Skeletal muscle satellite cell (primary cell): ENCODE data around the gene ASH1L.
"Not testable (repeated sequence)": the region's sequence is repeated elsewhere in the genome, so short reads cannot be mapped to it uniquely, and the experiment has no call there.

Experiments
- H3K27me3 ChIP-seq: 2 replicates; pipeline ENCODE4 v1.7.0; 2013; ENCODE audit warnings: low read length; ENCODE audit not compliant: control insufficient read depth, insufficient read depth
- H3K36me3 ChIP-seq: 2 replicates; pipeline ENCODE4 v1.7.0; 2013; ENCODE audit warnings: mild to moderate bottlenecking, control low read depth, low read length; ENCODE audit not compliant: insufficient read depth
- H3K4me1 ChIP-seq: 2 replicates; pipeline ENCODE4 v1.7.0; 2013; ENCODE audit warnings: low read length; ENCODE audit not compliant: control insufficient read depth, insufficient read depth
- H3K4me2 ChIP-seq: 2 replicates; pipeline ENCODE4 v1.7.0; 2013; ENCODE audit warnings: mild to moderate bottlenecking, low read length
- H3K4me3 ChIP-seq: 2 replicates; pipeline ENCODE4 v1.7.0; 2013; ENCODE audit warnings: low read length
- H3K9ac ChIP-seq: 2 replicates; pipeline ENCODE4 v1.7.0; 2013; ENCODE audit warnings: mild to moderate bottlenecking, low read depth, low read length, moderate library complexity
- H3K9me3 ChIP-seq: replicated peaks from 2 replicates; pipeline ENCODE4 v1.7.0; 2013; ENCODE audit warnings: mild to moderate bottlenecking, control low read depth, low read length

ASH1L gene

GRCh38 chr1:155590516-155591247 is 28.1 kb upstream of the ASH1L start:
- H3K9me3 ChIP-seq, H3K9ac ChIP-seq, H3K4me3 ChIP-seq, H3K4me1 ChIP-seq, H3K4me2 ChIP-seq, H3K36me3 ChIP-seq, H3K27me3 ChIP-seq: not testable (repeated sequence)

DNA sequence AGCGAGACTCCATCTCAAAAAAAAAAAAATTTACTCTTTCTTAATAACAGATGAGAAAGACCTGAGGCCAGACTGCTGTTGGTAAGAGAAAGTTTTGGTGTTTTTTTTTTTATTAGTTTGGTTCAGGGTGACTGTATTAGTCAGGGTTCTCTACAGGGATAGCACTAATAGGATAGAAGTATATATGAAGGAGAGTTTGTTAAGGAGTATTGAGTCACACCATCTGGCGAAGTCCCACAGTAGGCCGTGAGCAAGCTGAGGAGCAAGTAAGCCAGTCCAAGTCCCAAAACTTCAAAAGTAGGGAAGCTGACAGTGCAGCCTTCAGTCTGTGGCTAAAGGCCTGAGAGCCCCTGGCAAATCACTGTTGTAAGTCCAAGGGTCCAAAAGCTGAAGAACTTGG is 26.7 kb upstream of the ASH1L start:
- H3K4me3 ChIP-seq, H3K27me3 ChIP-seq, H3K4me2 ChIP-seq, H3K9ac ChIP-seq, H3K36me3 ChIP-seq, H3K9me3 ChIP-seq, H3K4me1 ChIP-seq: not testable (repeated sequence)

GRCh38 chr1:155583846-155584245 is 21.2 kb upstream of the ASH1L start:
- not testable (repeated sequence) for H3K4me1 ChIP-seq, H3K27me3 ChIP-seq, H3K9ac ChIP-seq, H3K4me2 ChIP-seq, H3K4me3 ChIP-seq, H3K36me3 ChIP-seq, H3K9me3 ChIP-seq

GRCh38 chr1:155575608-155576007 is 13.0 kb upstream of the ASH1L start:
- not testable (repeated sequence) for H3K4me1 ChIP-seq, H3K27me3 ChIP-seq, H3K9ac ChIP-seq, H3K9me3 ChIP-seq, H3K4me2 ChIP-seq, H3K4me3 ChIP-seq, H3K36me3 ChIP-seq

DNA sequence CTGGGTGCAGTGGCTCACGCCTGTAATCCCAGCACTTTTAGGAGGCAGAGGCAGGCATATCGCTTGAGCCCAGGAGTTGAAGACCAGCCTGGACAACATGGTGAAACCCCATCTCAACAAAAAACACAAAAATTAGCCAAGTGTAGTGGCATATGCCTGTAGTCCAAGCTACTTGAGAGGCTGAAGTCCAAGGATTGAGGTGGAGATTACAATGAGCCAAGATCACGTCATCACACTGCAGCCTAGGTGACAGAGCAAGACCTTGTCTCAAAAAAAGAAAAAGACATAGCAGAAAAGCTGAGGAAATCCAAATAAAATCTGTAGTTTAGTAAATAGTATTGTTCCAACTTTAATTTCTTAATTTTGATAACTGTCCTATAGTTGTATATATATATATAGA is 11.5 kb upstream of the ASH1L start:
- Histone ChIP-seq H3K4me1 (peaks cover 9% of the 10 kb centered on the region), H3K4me2 (no peak overlapping the region), H3K9me3 (no peaks in the 10 kb centered on the region), H3K4me3 (no peak overlapping the region), H3K27me3 (no peaks in the 10 kb centered on the region), H3K9ac (no peak overlapping the region), H3K36me3 (peaks cover 12% of the 10 kb centered on the region)

DNA sequence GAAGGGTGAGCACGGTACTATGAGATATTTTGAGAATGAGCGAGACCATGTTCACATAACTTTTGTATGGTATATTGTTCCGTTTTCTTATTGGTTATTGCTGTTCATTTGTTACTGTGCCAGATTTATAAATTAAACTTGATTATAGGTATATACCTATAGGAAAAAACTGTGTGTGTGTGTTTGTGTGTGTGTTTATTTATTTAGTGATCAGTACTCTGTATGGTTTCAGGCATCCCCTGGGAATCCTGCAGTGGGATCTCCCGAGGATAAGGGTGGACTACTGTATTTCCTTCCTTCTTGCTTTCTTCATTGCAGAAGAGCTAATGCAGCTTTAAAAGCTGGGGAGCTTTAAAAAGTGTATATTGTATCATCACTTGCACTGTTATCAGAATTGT is 8.0 kb upstream of the ASH1L start:
- Histone ChIP-seq H3K9me3 (no peaks in the 10 kb centered on the region), H3K4me1 (peaks cover 9% of the 10 kb centered on the region), H3K36me3 (peaks cover 16% of the 10 kb centered on the region), H3K27me3 (no peaks in the 10 kb centered on the region), H3K9ac (no peak overlapping the region), H3K4me2 (no peak overlapping the region), H3K4me3 (no peak overlapping the region)

GRCh38 chr1:155569988-155570592 is 7.5 kb upstream of the ASH1L start:
- Histone ChIP-seq H3K27me3 (no peaks in the 10 kb centered on the region), H3K4me1 (peaks cover 9% of the 10 kb centered on the region), H3K4me3 (no peak overlapping the region), H3K9ac (no peak overlapping the region), H3K36me3 (peaks cover 16% of the 10 kb centered on the region), H3K9me3 (no peaks in the 10 kb centered on the region), H3K4me2 (no peak overlapping the region)

- Histone ChIP-seq H3K9ac (peak overlapping the region; percentile 97), H3K4me1 (peaks cover 11% of the 10 kb centered on the region), H3K4me3 (peak overlapping the region; percentile 90), H3K4me2 (peak overlapping the region; percentile 81)
- H3K36me3 ChIP-seq, H3K9me3 ChIP-seq, H3K27me3 ChIP-seq: not testable (repeated sequence)
These were observed 897 bp upstream of the ASH1L start for GRCh38 chr1:155563377-155564022.

GRCh38 chr1:155561779-155562580 is 623 bp downstream of the ASH1L start:
- peak overlapping the region; percentile 97 for H3K9ac ChIP-seq
- H3K27me3 ChIP-seq, H3K36me3 ChIP-seq, H3K9me3 ChIP-seq: not testable (repeated sequence)
- peak overlapping the region; percentile 90 for H3K4me3 ChIP-seq
- H3K4me1 ChIP-seq = peaks cover 11% of the 10 kb centered on the region
- H3K4me2 ChIP-seq = peak overlapping the region; percentile 85

DNA sequence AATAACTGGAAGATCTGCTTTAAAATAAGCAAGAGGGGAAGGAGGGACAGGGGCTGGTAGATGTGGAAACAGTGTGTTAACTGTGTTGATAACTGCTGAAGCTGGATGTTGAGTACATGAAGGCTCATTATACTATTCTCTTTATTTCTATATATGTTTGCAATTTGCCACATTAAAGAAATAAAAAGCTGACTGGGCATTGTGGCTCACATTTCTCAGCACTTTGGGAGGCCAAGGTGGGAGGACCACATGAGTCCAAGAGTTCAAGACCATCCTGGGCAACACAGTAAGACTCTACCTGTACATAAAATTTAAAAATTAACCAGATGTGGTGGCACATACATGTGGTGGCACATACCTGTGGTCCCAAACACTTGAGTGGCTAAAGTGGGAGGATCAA is 6.7 kb downstream of the ASH1L start:
- Histone ChIP-seq H3K4me1 (peaks cover 7% of the 10 kb centered on the region), H3K9me3 (no peaks in the 10 kb centered on the region), H3K4me2 (no peak overlapping the region), H3K36me3 (peaks cover 2% of the 10 kb centered on the region), H3K9ac (no peak overlapping the region), H3K4me3 (no peak overlapping the region), H3K27me3 (no peaks in the 10 kb centered on the region)

DNA sequence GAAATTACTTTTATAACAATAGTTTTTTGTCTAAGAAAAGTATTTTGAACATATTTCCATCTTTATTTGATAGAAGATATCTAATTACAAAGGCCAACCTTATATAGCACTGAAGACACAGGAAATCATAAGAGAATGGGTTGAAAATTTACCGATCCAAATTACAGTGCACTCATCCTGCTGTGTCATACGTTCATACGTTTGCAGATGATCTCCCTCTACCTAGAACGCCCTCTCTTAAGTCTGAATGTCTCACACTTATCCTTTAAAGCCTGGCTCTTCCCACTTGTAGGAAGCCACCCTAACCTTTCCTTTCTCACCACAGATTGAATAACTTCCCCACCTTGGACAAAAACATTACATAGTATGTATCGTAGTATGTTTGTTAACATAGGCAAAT is 9.3 kb downstream of the ASH1L start:
- H3K9me3 ChIP-seq = no peaks in the 10 kb centered on the region
- H3K36me3 ChIP-seq = peaks cover 2% of the 10 kb centered on the region
- H3K4me2 ChIP-seq = no peak overlapping the region
- H3K27me3 ChIP-seq = no peaks in the 10 kb centered on the region
- H3K4me3 ChIP-seq = no peak overlapping the region
- no peaks in the 10 kb centered on the region for H3K4me1 ChIP-seq
- no peak overlapping the region for H3K9ac ChIP-seq
